HL-60 (cell line): ENCODE results near the gene SLC38A8.

Source experiments
- POLR2AphosphoS5 ChIP-seq: IDR thresholded peaks from 2 replicates; pipeline ENCODE4 v1.6.1; 2012; ENCODE audit warnings: low read depth
- SPI1 ChIP-seq: IDR thresholded peaks from 2 replicates; pipeline ENCODE4 v1.6.1; 2012; ENCODE audit warnings: low read depth, mild to moderate bottlenecking, borderline replicate concordance
- TF ChIP-seq, protein P1 (sequence below): IDR thresholded peaks from one replicate; pipeline ENCODE4 v1.5.1; 2011; ENCODE audit warnings: low read length, control low read depth, inconsistent platforms; ENCODE audit not compliant: insufficient read depth
- TF ChIP-seq, protein P2 (sequence below): IDR thresholded peaks from 2 replicates; pipeline ENCODE4 v1.6.1; 2012; ENCODE audit warnings: low read depth; ENCODE audit not compliant: insufficient replicate concordance

DNA sequence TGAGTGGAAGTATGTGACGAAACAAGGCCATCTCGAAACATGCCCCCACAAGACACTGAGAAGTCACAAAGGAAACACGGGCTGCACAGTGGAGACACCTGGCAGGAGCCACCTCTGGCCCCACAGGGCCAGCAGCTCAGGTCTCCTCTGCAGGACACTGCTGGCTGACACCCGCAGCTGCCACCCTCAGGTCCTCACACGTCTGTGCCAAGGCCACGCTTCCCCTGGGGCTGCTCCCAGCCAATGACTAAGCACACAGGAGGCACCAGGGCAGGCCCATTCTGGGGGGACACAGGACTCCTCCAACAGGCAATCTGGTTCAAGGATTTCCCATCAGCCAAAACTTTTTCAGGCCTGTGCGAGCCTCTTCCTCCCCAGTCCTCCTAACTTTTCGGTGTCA, 37.8 kb upstream of the SLC38A8 start:
- TF ChIP-seq, protein P1, sequence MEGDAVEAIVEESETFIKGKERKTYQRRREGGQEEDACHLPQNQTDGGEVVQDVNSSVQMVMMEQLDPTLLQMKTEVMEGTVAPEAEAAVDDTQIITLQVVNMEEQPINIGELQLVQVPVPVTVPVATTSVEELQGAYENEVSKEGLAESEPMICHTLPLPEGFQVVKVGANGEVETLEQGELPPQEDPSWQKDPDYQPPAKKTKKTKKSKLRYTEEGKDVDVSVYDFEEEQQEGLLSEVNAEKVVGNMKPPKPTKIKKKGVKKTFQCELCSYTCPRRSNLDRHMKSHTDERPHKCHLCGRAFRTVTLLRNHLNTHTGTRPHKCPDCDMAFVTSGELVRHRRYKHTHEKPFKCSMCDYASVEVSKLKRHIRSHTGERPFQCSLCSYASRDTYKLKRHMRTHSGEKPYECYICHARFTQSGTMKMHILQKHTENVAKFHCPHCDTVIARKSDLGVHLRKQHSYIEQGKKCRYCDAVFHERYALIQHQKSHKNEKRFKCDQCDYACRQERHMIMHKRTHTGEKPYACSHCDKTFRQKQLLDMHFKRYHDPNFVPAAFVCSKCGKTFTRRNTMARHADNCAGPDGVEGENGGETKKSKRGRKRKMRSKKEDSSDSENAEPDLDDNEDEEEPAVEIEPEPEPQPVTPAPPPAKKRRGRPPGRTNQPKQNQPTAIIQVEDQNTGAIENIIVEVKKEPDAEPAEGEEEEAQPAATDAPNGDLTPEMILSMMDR = no peak
- TF ChIP-seq POLR2AphosphoS5 (no peak), SPI1 (no peak)
- TF ChIP-seq, protein P2, sequence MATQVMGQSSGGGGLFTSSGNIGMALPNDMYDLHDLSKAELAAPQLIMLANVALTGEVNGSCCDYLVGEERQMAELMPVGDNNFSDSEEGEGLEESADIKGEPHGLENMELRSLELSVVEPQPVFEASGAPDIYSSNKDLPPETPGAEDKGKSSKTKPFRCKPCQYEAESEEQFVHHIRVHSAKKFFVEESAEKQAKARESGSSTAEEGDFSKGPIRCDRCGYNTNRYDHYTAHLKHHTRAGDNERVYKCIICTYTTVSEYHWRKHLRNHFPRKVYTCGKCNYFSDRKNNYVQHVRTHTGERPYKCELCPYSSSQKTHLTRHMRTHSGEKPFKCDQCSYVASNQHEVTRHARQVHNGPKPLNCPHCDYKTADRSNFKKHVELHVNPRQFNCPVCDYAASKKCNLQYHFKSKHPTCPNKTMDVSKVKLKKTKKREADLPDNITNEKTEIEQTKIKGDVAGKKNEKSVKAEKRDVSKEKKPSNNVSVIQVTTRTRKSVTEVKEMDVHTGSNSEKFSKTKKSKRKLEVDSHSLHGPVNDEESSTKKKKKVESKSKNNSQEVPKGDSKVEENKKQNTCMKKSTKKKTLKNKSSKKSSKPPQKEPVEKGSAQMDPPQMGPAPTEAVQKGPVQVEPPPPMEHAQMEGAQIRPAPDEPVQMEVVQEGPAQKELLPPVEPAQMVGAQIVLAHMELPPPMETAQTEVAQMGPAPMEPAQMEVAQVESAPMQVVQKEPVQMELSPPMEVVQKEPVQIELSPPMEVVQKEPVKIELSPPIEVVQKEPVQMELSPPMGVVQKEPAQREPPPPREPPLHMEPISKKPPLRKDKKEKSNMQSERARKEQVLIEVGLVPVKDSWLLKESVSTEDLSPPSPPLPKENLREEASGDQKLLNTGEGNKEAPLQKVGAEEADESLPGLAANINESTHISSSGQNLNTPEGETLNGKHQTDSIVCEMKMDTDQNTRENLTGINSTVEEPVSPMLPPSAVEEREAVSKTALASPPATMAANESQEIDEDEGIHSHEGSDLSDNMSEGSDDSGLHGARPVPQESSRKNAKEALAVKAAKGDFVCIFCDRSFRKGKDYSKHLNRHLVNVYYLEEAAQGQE = no peak
